Measurements from ENCODE around the gene RFX6. TPM values are rescaled to one million over a fixed set of nuclear protein-coding genes. Genes with fewer than 3 reads are reported as not detected.

RFX6 gene
- total and polyA plus RNA-seq, 10 of the 15 experiments (the other 5 are each of a cell fraction or from before 2014, with no cell fraction given) = not detected

DNA sequence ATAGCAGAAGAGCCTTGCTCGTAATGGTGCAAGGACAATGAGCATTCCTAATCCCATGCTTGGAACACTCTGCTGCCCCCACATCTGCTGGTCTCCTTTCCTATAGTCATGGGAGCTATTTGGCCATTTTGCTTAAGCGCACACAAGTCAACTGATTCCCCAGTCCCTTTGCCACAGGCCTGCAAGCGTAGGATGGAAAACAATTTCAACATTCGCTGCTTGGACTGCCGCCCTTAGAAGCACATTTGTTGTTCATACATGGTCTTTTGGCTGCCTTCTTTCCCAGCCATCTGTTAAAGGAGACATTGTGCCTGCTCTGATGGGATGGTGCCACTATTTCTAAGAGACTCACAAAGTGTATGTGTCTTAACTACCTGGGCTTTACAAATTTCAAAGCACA is 96.9 kb downstream of the RFX6 start (continued):
- TF ChIP-seq, protein P1, sequence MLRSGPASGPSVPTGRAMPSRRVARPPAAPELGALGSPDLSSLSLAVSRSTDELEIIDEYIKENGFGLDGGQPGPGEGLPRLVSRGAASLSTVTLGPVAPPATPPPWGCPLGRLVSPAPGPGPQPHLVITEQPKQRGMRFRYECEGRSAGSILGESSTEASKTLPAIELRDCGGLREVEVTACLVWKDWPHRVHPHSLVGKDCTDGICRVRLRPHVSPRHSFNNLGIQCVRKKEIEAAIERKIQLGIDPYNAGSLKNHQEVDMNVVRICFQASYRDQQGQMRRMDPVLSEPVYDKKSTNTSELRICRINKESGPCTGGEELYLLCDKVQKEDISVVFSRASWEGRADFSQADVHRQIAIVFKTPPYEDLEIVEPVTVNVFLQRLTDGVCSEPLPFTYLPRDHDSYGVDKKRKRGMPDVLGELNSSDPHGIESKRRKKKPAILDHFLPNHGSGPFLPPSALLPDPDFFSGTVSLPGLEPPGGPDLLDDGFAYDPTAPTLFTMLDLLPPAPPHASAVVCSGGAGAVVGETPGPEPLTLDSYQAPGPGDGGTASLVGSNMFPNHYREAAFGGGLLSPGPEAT (IDR thresholded peaks at IDR 0.05; ENCODE audit: low read depth) = no peak
- TF ChIP-seq LARP7 (IDR thresholded peaks at IDR 0.05) = no peak
- no peak for TF ChIP-seq BCL11A (IDR thresholded peaks at IDR 0.05; ENCODE audit: low read depth, low read length)
- TF ChIP-seq IKZF1 (conservative IDR thresholded peaks at IDR 0.05) = no peak
- no peak for TF ChIP-seq SRF (IDR thresholded peaks at IDR 0.05; ENCODE audit: low read depth in 2 of 2, low read length in 2 of 2)
- TF ChIP-seq POU2F2 (IDR thresholded peaks at IDR 0.05; ENCODE audit: borderline replicate concordance, low read depth, low read length) = no peak

DNA sequence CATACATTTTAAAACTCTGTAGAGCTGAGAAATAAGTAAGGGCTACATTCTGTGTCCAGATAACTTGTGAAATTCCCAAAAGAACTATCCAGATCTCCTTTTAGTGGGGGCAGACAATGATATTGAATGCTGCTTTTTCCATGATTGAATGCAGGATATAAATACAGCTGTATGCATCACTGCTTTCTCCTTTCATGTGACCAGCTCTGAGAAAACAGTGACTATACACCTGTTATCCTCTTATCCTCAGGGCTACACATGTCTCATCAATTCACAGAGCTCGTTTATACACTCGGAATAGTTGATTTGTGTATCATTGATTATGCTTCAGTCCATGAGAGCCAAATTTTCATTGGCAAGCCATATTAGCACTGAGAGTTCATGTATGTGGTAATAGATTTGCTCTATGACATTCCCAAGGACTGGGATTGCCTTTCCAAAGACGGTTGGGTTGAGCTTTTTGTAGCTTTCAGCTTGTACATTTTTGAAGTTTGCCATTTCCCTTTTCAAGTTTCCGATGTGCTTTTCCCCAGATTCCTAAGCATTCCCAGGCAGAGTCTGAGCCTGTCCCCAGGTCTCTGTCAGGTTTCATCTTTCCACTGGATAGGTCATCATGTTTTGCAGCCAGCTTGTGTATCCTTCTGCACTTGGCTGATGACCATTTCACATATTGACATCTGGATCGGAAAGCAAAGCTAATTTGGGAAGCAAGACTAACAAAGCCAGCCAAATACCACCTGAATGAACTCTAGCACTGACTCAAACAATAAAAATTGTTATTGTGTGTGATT is 97.7 kb downstream of the RFX6 start:
- BruUV-seq (replicated peaks) = no TSS peak
- no peak overlapping the region for H3K4me3 ChIP-seq
- 26% methylated on average over 5 of the region's 5 CpGs for WGBS (ENCODE audit: insufficient coverage, insufficient replicate concordance, low lambda C conversion rate, missing lambda C conversion rate)
- no peak for DNase-seq (ENCODE audit: low read depth, low spot score)
- no peaks in the 10 kb centered on the region for H3K36me3 ChIP-seq (ENCODE audit: control insufficient read depth in 2 of 2, insufficient read depth in 2 of 2, low read length in 1 of 2)
- ChIA-PET CTCF (interaction anchor here (0.8 to 1.4 kb wide), 4 partner anchors 10 to 342 kb away, joined by 3 to 4 read pairs (median 3); no protein-coding TSS in a partner anchor), RAD21 (ENCODE audit: unreplicated experiment) (no interaction called here), POLR2A (no interaction called here), SMC1A (ENCODE audit: uncharacterized antibody, unreplicated experiment) (no interaction called here)
- no peaks in the 10 kb centered on the region for H4K20me1 ChIP-seq (ENCODE audit: control insufficient read depth, insufficient read depth)
- H3K9me3 ChIP-seq (replicated peaks; ENCODE audit: control insufficient read depth, insufficient read depth, low read length) = no peaks in the 10 kb centered on the region
- no peak for ATAC-seq
- no peak overlapping the region for H3K4me2 ChIP-seq (ENCODE audit: control insufficient read depth, insufficient read depth)
- no peak for FAIRE-seq
- H3K27me3 ChIP-seq (replicated peaks in 1 of 2; ENCODE audit: control insufficient read depth in 2 of 2, insufficient read depth in 2 of 2, low read length in 1 of 2) = no peaks in the 10 kb centered on the region
- no peak overlapping the region for H3K27ac ChIP-seq (ENCODE audit: control insufficient read depth, insufficient read depth)
- in situ Hi-C loops (cut with MboI) (loop anchor here (10.0 kb wide), 1 partner anchor 340 kb away; no protein-coding TSS in a partner anchor), intact Hi-C loops (cut with micrococcal nuclease; ENCODE audit: unreplicated experiment) (no loop called here)
- H3K9ac ChIP-seq (ENCODE audit: control insufficient read depth, insufficient read depth, low read length) = no peak overlapping the region
- no peaks in the 10 kb centered on the region for H3K79me2 ChIP-seq (ENCODE audit: control insufficient read depth, insufficient read depth, low read length)
- H3K4me1 ChIP-seq (ENCODE audit: control insufficient read depth, insufficient read depth, low read length) = no peaks in the 10 kb centered on the region
- no peak overlapping the region for H2AFZ ChIP-seq (ENCODE audit: control insufficient read depth, low read depth, low read length)
- TF ChIP-seq FOXK2 (IDR thresholded peaks at IDR 0.05) (no peak), TCF7 (IDR thresholded peaks at IDR 0.05; ENCODE audit: borderline replicate concordance) (no peak), CHD1 (IDR thresholded peaks at IDR 0.05; ENCODE audit: low read depth, low read length) (no peak), ZNF384 (IDR thresholded peaks at IDR 0.05; ENCODE audit: borderline replicate concordance, low read depth, low read length) (no peak), ASH2L (IDR thresholded peaks at IDR 0.05; ENCODE audit: borderline replicate concordance, low read depth) (no peak), SMC3 (IDR thresholded peaks at IDR 0.05; ENCODE audit: borderline replicate concordance, low read length) (no peak), ESRRA (IDR thresholded peaks at IDR 0.05; ENCODE audit: low read length) (no peak)
- TF ChIP-seq, protein P2, sequence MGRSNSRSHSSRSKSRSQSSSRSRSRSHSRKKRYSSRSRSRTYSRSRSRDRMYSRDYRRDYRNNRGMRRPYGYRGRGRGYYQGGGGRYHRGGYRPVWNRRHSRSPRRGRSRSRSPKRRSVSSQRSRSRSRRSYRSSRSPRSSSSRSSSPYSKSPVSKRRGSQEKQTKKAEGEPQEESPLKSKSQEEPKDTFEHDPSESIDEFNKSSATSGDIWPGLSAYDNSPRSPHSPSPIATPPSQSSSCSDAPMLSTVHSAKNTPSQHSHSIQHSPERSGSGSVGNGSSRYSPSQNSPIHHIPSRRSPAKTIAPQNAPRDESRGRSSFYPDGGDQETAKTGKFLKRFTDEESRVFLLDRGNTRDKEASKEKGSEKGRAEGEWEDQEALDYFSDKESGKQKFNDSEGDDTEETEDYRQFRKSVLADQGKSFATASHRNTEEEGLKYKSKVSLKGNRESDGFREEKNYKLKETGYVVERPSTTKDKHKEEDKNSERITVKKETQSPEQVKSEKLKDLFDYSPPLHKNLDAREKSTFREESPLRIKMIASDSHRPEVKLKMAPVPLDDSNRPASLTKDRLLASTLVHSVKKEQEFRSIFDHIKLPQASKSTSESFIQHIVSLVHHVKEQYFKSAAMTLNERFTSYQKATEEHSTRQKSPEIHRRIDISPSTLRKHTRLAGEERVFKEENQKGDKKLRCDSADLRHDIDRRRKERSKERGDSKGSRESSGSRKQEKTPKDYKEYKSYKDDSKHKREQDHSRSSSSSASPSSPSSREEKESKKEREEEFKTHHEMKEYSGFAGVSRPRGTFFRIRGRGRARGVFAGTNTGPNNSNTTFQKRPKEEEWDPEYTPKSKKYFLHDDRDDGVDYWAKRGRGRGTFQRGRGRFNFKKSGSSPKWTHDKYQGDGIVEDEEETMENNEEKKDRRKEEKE (IDR thresholded peaks at IDR 0.05) = no peak
- TF ChIP-seq, protein P3, sequence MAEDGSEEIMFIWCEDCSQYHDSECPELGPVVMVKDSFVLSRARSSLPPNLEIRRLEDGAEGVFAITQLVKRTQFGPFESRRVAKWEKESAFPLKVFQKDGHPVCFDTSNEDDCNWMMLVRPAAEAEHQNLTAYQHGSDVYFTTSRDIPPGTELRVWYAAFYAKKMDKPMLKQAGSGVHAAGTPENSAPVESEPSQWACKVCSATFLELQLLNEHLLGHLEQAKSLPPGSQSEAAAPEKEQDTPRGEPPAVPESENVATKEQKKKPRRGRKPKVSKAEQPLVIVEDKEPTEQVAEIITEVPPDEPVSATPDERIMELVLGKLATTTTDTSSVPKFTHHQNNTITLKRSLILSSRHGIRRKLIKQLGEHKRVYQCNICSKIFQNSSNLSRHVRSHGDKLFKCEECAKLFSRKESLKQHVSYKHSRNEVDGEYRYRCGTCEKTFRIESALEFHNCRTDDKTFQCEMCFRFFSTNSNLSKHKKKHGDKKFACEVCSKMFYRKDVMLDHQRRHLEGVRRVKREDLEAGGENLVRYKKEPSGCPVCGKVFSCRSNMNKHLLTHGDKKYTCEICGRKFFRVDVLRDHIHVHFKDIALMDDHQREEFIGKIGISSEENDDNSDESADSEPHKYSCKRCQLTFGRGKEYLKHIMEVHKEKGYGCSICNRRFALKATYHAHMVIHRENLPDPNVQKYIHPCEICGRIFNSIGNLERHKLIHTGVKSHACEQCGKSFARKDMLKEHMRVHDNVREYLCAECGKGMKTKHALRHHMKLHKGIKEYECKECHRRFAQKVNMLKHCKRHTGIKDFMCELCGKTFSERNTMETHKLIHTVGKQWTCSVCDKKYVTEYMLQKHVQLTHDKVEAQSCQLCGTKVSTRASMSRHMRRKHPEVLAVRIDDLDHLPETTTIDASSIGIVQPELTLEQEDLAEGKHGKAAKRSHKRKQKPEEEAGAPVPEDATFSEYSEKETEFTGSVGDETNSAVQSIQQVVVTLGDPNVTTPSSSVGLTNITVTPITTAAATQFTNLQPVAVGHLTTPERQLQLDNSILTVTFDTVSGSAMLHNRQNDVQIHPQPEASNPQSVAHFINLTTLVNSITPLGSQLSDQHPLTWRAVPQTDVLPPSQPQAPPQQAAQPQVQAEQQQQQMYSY (CRISPR knock-in tag; IDR thresholded peaks at IDR 0.05) = no peak

Data from GM12878 (cell line).